ENCODE measurements around the gene RAB3B.
"Not testable (repeated sequence)": the region's sequence is repeated elsewhere in the genome, so short reads cannot be mapped to it uniquely, and the experiment has no call there.

The RAB3B gene

GRCh38 chr1:51919684-51920083 lies 70.8 kb downstream of the RAB3B start:
- no peak for DNase-seq (ENCODE audit: low spot score)

GRCh38 chr1:51916587-51917405 lies 73.7 kb downstream of the RAB3B start:
- no peak for DNase-seq (ENCODE audit: low spot score)

- DNase-seq (ENCODE audit: low spot score): no peak
Measured at GRCh38 chr1:51915951-51916350, 74.5 kb downstream of the RAB3B start.

GRCh38 chr1:51912881-51913280 lies 77.6 kb downstream of the RAB3B start:
- no peak for DNase-seq (ENCODE audit: low spot score)

- no peak for DNase-seq (ENCODE audit: low spot score)
Measured at GRCh38 chr1:51910221-51911000, 80.1 kb downstream of the RAB3B start.

- no peak for DNase-seq (ENCODE audit: low spot score)
Measured at GRCh38 chr1:51908499-51908898, 82.0 kb downstream of the RAB3B start.

GRCh38 chr1:51907079-51907702 lies 83.3 kb downstream of the RAB3B start:
- no peak for DNase-seq (ENCODE audit: low spot score)

- DNase-seq (ENCODE audit: low spot score): no peak
Measured at GRCh38 chr1:51906306-51907078, 84.0 kb downstream of the RAB3B start.

GRCh38 chr1:51902456-51902855 lies 88.0 kb downstream of the RAB3B start:
- no peak for DNase-seq (ENCODE audit: low spot score)

- DNase-seq (ENCODE audit: low spot score): no peak
Measured at GRCh38 chr1:51901151-51901550, 89.3 kb downstream of the RAB3B start.

- no peak for DNase-seq (ENCODE audit: low spot score)
Measured at GRCh38 chr1:51899022-51899421, 91.5 kb downstream of the RAB3B start.

GRCh38 chr1:51898090-51898734 lies 92.3 kb downstream of the RAB3B start:
- no peak for DNase-seq (ENCODE audit: low spot score)

GRCh38 chr1:51897699-51898031 lies 92.8 kb downstream of the RAB3B start:
- DNase-seq (ENCODE audit: low spot score): no peak

- DNase-seq (ENCODE audit: low spot score): not testable (repeated sequence)
Measured at GRCh38 chr1:51894748-51895147, 95.8 kb downstream of the RAB3B start.

- peak; percentile 100 for DNase-seq (ENCODE audit: low spot score)
Measured at GRCh38 chr1:51878616-51879336, 111.7 kb downstream of the RAB3B start, which contains the start of gene NRDC. TSS of gene NRDC (minus strand) at chr1:51878727. CDS start at chr1:51878615, 112 bp downstream.

GRCh38 chr1:51878308-51878615 lies 112.2 kb downstream of the RAB3B start:
- DNase-seq (ENCODE audit: low spot score): no peak

- peak; percentile 70 for DNase-seq (ENCODE audit: low spot score)
Measured at GRCh38 chr1:51877434-51878307, 112.8 kb downstream of the RAB3B start.

- no peak for DNase-seq (ENCODE audit: low spot score)
Measured at GRCh38 chr1:51875836-51876235, 114.7 kb downstream of the RAB3B start.

- DNase-seq (ENCODE audit: low spot score): no peak
Measured at GRCh38 chr1:51875291-51875772, 115.2 kb downstream of the RAB3B start.

GRCh38 chr1:51873270-51873669 lies 117.2 kb downstream of the RAB3B start:
- DNase-seq (ENCODE audit: low spot score): not testable (repeated sequence)
